K562 (cell line): ENCODE data around the gene MINK1. TPM values are rescaled to one million over a fixed set of nuclear protein-coding genes. Genes with fewer than 3 reads are reported as not detected.

Experiments
- HIVEP1 ChIP-seq: fragments of 250-450 bp; sonication (Bioruptor Pico); IDR thresholded peaks from 2 replicates; pipeline ENCODE4 v1.4.0; 2020; ENCODE audit warnings: mild to moderate bottlenecking
- KDM5B ChIP-seq: fragments of 200-600 bp; sonication (generic); IDR thresholded peaks from 2 replicates; pipeline ENCODE4 v1.6.1; 2012; ENCODE audit warnings: low read depth, mild to moderate bottlenecking, moderate library complexity, low read length, control low read depth, inconsistent platforms; ENCODE audit not compliant: insufficient replicate concordance
- MED1 ChIP-seq: sonication (generic); formaldehyde crosslinking; IDR thresholded peaks from 2 replicates; pipeline ENCODE4 v1.8.1; 2023; ENCODE audit warnings: missing genetic modification reagents, borderline replicate concordance
- U2AF1 ChIP-seq: fragments of 200-400 bp; formaldehyde crosslinking; optimal IDR thresholded peaks from 2 replicates; pipeline ENCODE3; 2017; ENCODE audit warnings: mild to moderate bottlenecking, low read depth, low read length, moderate library complexity
- ZNF699 ChIP-seq: fragments of 250-450 bp; sonication (Bioruptor Pico); IDR thresholded peaks from 2 replicates; pipeline ENCODE4 v1.8.0; 2021; ENCODE audit warnings: mild to moderate bottlenecking, moderate library complexity; ENCODE audit not compliant: insufficient replicate concordance
- ZSCAN29 ChIP-seq: fragments of 450-650 bp; IDR thresholded peaks from 2 replicates; pipeline ENCODE4 v1.6.1; 2017
- polyA plus RNA-seq, 8 experiments: library from polyadenylated mRNA; depleted of rRNA in 4 of 8; stranded (reverse) in 5 of 8; unstranded in 3 of 8; fragments of >200 nt; fragmentation: Nextera tagmentation in 2 of 8; fragmentation: Illumina TruSeq in 1 of 8; extraction: Ambion mirVana in 2 of 8; extraction: Trizol in 1 of 8; gene quantifications; 2 replicates each; pipeline versions ENCODE4 v1.2.1 to v1.2.3, GENCODE V29; 2011 to 2014; ENCODE audit warnings: inconsistent platforms in 1 of 8, missing spikeins in 1 of 8
- total RNA-seq, 7 experiments: library from RNA; depleted of rRNA in 6 of 7; stranded (reverse); fragments of >200 nt in 6 of 7; fragmentation: Illumina TruSeq in 2 of 7; extraction: Trizol in 2 of 7; gene quantifications; 2 replicates each; pipeline versions ENCODE4 v1.2.1 to v1.2.3, GENCODE V29; 2011 to 2021; ENCODE audit warnings: low replicate concordance in 1 of 7
- TF ChIP-seq, protein P1 (sequence below): sonication (generic); formaldehyde crosslinking; IDR thresholded peaks from 2 replicates; pipeline ENCODE4 v1.8.0; 2022; ENCODE audit warnings: mild to moderate bottlenecking, missing genetic modification reagents
- TF ChIP-seq, protein P2 (sequence below): fragments of 200-800 bp; sonication (Bioruptor generic); IDR thresholded peaks from 2 replicates; pipeline ENCODE4 v1.6.1; 2017; ENCODE audit warnings: missing genetic modification characterization, missing compliant biosample characterization
- TF ChIP-seq, protein P3 (sequence below): fragments of 450-650 bp; formaldehyde crosslinking; IDR thresholded peaks from 2 replicates; pipeline ENCODE4 v1.4.0; 2020; ENCODE audit warnings: mild to moderate bottlenecking, moderate library complexity

MINK1 gene
- total and polyA plus RNA-seq, 9 of the 15 experiments (the other 6 are each of a cell fraction or from before 2014, with no cell fraction given), result 0.11 to 54.2 (median 14.9) TPM

DNA sequence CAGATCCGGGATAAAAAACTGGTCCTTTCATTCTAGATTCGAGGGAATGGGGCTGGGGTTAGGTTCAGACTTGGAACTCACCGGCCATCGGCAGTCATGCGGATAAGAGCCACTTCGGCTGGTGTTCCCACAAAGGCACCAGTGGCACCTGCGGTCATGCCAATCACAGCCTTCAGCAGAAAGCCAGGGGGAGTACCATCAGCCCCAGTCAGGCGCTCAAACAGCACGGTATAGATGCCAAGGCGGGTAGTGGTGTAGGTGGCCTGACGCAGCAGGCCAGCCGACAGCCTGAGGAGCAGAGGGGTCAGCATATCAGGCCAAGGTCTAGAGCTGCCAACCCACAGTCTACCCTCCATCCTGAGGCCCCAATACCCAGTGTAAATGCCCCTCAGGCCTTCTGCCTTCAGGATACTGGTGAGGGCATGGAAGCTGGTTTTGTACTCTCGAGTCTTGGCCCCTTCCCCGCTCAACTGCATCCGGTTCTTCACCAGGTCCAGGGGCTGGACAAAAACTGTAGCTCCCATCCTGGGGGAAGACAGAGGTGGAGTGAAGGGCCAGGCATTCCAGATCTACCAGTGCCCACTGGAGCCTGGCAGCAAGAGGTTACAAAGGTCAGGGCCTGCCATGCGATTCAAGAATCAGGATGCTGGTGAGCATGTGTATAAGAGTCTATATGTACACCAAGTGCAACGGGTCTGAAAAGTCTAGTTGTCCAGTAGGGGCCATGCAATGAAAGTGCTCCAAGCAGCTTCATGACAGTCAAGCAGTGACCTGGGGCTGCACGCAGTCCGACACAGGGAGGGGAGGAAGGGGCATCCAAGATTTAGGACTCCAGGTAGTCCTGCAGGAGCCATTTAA, 105.8 kb downstream of the MINK1 start (continued):
- TF ChIP-seq, protein P1, sequence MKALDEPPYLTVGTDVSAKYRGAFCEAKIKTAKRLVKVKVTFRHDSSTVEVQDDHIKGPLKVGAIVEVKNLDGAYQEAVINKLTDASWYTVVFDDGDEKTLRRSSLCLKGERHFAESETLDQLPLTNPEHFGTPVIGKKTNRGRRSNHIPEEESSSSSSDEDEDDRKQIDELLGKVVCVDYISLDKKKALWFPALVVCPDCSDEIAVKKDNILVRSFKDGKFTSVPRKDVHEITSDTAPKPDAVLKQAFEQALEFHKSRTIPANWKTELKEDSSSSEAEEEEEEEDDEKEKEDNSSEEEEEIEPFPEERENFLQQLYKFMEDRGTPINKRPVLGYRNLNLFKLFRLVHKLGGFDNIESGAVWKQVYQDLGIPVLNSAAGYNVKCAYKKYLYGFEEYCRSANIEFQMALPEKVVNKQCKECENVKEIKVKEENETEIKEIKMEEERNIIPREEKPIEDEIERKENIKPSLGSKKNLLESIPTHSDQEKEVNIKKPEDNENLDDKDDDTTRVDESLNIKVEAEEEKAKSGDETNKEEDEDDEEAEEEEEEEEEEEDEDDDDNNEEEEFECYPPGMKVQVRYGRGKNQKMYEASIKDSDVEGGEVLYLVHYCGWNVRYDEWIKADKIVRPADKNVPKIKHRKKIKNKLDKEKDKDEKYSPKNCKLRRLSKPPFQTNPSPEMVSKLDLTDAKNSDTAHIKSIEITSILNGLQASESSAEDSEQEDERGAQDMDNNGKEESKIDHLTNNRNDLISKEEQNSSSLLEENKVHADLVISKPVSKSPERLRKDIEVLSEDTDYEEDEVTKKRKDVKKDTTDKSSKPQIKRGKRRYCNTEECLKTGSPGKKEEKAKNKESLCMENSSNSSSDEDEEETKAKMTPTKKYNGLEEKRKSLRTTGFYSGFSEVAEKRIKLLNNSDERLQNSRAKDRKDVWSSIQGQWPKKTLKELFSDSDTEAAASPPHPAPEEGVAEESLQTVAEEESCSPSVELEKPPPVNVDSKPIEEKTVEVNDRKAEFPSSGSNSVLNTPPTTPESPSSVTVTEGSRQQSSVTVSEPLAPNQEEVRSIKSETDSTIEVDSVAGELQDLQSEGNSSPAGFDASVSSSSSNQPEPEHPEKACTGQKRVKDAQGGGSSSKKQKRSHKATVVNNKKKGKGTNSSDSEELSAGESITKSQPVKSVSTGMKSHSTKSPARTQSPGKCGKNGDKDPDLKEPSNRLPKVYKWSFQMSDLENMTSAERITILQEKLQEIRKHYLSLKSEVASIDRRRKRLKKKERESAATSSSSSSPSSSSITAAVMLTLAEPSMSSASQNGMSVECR (CRISPR knock-in tag), result no peak
- TF ChIP-seq, protein P2, sequence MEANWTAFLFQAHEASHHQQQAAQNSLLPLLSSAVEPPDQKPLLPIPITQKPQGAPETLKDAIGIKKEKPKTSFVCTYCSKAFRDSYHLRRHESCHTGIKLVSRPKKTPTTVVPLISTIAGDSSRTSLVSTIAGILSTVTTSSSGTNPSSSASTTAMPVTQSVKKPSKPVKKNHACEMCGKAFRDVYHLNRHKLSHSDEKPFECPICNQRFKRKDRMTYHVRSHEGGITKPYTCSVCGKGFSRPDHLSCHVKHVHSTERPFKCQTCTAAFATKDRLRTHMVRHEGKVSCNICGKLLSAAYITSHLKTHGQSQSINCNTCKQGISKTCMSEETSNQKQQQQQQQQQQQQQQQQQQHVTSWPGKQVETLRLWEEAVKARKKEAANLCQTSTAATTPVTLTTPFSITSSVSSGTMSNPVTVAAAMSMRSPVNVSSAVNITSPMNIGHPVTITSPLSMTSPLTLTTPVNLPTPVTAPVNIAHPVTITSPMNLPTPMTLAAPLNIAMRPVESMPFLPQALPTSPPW (CRISPR knock-in tag), result no peak
- TF ChIP-seq, protein P3, sequence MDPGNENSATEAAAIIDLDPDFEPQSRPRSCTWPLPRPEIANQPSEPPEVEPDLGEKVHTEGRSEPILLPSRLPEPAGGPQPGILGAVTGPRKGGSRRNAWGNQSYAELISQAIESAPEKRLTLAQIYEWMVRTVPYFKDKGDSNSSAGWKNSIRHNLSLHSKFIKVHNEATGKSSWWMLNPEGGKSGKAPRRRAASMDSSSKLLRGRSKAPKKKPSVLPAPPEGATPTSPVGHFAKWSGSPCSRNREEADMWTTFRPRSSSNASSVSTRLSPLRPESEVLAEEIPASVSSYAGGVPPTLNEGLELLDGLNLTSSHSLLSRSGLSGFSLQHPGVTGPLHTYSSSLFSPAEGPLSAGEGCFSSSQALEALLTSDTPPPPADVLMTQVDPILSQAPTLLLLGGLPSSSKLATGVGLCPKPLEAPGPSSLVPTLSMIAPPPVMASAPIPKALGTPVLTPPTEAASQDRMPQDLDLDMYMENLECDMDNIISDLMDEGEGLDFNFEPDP (CRISPR knock-in tag), result no peak
- TF ChIP-seq ZSCAN29 (0 out of 2 replicates have a peak, but pooled peaks have one; percentile 12), ZNF699 (no peak), HIVEP1 (CRISPR knock-in tag) (no peak), U2AF1 (no peak), KDM5B (peak; percentile 9), MED1 (CRISPR knock-in tag) (no peak)
